ENCODE results near the gene ETNK1.

ETNK1 gene, protein sequence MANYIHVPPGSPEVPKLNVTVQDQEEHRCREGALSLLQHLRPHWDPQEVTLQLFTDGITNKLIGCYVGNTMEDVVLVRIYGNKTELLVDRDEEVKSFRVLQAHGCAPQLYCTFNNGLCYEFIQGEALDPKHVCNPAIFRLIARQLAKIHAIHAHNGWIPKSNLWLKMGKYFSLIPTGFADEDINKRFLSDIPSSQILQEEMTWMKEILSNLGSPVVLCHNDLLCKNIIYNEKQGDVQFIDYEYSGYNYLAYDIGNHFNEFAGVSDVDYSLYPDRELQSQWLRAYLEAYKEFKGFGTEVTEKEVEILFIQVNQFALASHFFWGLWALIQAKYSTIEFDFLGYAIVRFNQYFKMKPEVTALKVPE

DNA sequence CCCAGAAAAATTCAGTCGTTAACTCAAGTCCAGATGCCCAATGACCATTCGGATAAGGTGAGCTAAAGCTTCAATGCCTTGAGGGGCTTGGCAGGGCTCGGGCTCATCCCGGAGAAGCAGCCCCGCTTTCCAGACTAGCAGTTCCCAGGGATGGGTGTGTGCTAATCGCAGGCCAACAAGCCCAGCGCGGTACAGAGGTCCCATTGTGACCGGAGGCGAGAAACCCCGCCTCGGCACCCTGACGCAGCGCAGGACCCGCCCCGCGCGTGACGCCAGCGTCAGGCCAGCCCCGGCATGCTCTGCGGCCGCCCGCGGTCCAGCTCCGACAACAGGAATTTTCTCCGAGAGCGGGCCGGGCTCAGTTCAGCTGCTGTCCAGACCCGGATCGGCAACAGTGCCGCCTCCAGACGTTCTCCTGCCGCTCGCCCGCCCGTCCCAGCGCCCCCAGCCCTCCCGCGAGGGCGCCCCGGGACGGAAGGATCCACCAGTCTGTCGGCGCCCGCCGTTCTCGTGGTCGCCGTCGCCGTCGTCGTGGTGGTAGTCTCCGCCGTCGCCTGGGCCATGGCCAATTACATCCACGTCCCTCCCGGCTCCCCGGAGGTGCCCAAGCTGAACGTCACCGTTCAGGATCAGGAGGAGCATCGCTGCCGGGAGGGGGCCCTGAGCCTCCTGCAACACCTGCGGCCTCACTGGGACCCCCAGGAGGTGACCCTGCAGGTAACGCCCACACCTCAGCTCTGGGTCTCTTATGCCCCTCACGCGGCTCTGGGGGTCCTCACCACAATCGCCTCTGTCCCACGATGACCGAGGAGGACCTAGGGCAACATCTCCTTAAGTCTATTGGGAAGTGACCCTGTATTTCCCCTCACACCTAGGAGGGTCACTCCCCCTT lies at the start of gene ETNK1:
TSS of gene ETNK1 (plus strand) at position 302 of the 892 bp plus-strand sequence. CDS start at position 562, 260 bp downstream.
- H3K4me3 ChIP-seq (ENCODE audit: low read depth, low read length), result peak within 1 kb of the TSS; percentile 85
- TF ChIP-seq, protein P1, sequence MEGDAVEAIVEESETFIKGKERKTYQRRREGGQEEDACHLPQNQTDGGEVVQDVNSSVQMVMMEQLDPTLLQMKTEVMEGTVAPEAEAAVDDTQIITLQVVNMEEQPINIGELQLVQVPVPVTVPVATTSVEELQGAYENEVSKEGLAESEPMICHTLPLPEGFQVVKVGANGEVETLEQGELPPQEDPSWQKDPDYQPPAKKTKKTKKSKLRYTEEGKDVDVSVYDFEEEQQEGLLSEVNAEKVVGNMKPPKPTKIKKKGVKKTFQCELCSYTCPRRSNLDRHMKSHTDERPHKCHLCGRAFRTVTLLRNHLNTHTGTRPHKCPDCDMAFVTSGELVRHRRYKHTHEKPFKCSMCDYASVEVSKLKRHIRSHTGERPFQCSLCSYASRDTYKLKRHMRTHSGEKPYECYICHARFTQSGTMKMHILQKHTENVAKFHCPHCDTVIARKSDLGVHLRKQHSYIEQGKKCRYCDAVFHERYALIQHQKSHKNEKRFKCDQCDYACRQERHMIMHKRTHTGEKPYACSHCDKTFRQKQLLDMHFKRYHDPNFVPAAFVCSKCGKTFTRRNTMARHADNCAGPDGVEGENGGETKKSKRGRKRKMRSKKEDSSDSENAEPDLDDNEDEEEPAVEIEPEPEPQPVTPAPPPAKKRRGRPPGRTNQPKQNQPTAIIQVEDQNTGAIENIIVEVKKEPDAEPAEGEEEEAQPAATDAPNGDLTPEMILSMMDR (IDR thresholded peaks at IDR 0.05; ENCODE audit: borderline replicate concordance, insufficient read depth, low read depth, low read length), result no peak

DNA sequence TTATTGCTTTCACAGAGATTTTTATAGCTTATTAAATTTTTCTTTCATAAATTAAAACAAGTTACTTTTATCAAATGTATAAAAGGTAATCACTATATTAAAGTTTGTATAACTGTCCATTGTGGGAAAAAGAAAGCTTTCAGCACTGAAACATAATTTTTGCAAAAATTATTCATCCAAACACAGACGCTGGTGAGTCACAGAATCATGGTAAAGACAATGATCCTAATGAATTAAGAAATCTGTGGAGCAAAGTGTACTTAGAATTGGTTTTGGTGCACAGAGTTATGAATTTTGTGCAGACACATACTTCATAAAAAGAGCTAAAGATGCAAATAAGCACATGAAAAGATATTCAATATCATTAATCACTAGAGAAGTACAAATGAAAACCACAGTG lies 48.9 kb upstream of the ETNK1 start:
- TF ChIP-seq, protein P1 (IDR thresholded peaks at IDR 0.05; ENCODE audit: borderline replicate concordance, insufficient read depth, low read depth, low read length), result no peak
- H3K4me3 ChIP-seq (ENCODE audit: low read depth, low read length), result no peak overlapping the region

DNA sequence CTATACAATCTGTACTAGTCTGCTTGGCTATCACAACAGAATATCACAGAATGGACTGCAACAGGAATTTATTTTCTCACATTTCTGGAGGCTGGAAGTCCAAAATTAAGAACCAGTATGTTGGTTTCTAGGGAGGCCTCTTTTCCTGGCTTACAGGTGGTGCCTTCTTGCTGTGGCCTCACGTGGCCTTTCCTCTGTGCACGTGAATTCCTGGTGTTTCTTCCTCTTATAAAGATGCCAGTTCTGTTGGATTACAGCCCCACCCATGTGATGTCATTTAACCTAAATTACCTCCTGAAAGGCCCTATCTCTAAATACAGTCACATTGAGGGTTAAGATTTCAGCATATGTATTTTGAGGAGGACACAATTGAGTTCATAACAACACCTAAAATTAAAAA lies 48.5 kb upstream of the ETNK1 start:
- no peak overlapping the region for H3K4me3 ChIP-seq (ENCODE audit: low read depth, low read length)
- TF ChIP-seq, protein P1 (IDR thresholded peaks at IDR 0.05; ENCODE audit: borderline replicate concordance, insufficient read depth, low read depth, low read length), result no peak

DNA sequence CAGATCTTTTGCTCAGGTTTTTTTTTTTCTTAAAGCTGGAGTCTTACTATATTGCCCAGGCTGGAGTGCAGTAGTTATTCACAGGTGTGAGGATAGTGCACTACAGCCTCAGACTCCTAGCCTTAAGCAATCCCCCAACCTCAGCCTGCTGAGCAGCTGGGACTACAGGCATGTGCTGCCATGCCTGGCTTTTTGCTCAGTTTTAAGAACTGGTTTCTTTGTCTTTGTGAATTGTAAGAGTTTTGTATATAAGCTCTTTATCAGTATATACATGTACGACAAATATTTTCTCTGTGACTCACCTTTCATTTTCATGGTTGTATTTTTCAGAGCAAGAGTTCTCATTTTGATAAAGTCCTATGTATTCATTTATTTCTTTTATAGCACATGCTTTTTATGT lies 47.3 kb upstream of the ETNK1 start:
- TF ChIP-seq, protein P1 (IDR thresholded peaks at IDR 0.05; ENCODE audit: borderline replicate concordance, insufficient read depth, low read depth, low read length), result no peak
- no peak overlapping the region for H3K4me3 ChIP-seq (ENCODE audit: low read depth, low read length)

DNA sequence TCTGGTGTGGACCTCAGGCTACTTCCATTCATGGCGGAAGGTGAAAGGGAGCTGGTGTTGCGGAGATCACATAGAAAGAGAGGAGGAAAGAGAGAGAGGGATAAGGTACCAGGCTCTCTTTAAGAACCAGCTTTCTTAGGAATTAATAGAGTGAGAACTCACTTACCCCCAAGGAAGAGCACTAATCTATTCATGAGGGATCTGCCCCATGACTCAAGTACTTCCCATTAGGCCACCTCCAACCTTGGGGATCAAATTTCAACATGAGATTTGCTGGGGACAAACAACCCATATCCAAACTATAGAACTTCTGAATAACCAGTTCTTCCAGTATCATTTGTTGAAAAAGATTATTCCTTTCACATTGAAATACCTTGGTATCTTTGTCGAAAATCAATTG lies 46.6 kb upstream of the ETNK1 start:
- no peak overlapping the region for H3K4me3 ChIP-seq (ENCODE audit: low read depth, low read length)
- TF ChIP-seq, protein P1 (IDR thresholded peaks at IDR 0.05; ENCODE audit: borderline replicate concordance, insufficient read depth, low read depth, low read length), result no peak

DNA sequence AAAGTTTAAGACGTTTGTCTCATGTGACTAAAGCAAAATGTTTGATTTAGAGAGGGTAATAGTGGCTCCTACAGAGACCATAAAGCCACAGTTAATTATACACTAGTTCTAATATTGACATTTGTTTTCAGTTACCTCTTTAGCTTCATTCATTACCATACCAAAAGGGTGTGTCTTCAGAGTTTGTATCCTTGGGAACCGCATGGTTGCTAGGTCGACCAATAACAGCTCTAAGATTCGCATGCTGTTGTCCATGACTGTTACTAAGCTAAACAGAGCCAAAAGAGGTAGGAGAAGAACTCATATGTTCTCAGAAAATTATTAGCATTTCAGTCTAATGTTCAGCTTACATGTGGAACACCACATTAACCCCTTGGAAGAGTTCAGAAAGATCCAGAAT lies 36.2 kb upstream of the ETNK1 start:
- TF ChIP-seq, protein P1 (IDR thresholded peaks at IDR 0.05; ENCODE audit: borderline replicate concordance, insufficient read depth, low read depth, low read length), result no peak

More for the DNA sequence above, 36.2 kb upstream of the ETNK1 start:
- H3K4me3 ChIP-seq (ENCODE audit: low read depth, low read length), result no peak overlapping the region
